IMR-90 (cell line): Measurements from ENCODE around the gene DOCK4. TPM values are rescaled to one million over a fixed set of nuclear protein-coding genes. Genes with fewer than 3 reads are reported as not detected.

Experiments
- ATAC-seq: fragments of 200-7000 bp; cut with Tn5 transposase; 2 replicates; pipeline ENCODE4 v1.9.1; 2020; ENCODE audit warnings: low read depth, mild to moderate bottlenecking, moderate library complexity
- BruUV-seq: library from RNA; stranded (reverse); fragments of 400-500 nt; replicated peaks from 2 replicates; lab custom pipeline; 2021; lab: Mats Ljungman, UMichigan
- CTCF ChIA-PET: fragments of 300-600 bp; formaldehyde crosslinking; extraction: SDS; loops from one replicate; lab custom pipeline; 2021; ENCODE audit warnings: antibody characterized with exemption; lab: Yijun Ruan, JAX
- POLR2A ChIA-PET: fragments of 300-600 bp; sonication (Branson Sonifier 250); formaldehyde crosslinking; loops from one replicate; lab custom pipeline; 2022; ENCODE audit warnings: antibody characterized with exemption; ENCODE audit not compliant: unreplicated experiment; lab: Charles Lee
- DNase-seq: peaks from one replicate; pipeline ENCODE4 v3.0.0; 2013
- H2AFZ ChIP-seq: replicated peaks from 2 replicates; pipeline ENCODE3; 2013; ENCODE audit warnings: low read length, mild to moderate bottlenecking; ENCODE audit not compliant: poor library complexity
- H2AK5ac ChIP-seq: 2 replicates; pipeline ENCODE4 v1.6.1; 2013; ENCODE audit warnings: low read depth, low read length, inconsistent platforms
- H2AK9ac ChIP-seq: replicated peaks from 2 replicates; pipeline ENCODE3; 2013; ENCODE audit warnings: mild to moderate bottlenecking, low read depth, low read length, moderate library complexity; ENCODE audit not compliant: poor library complexity
- H2BK120ac ChIP-seq: 2 replicates; pipeline ENCODE4 v1.6.1; 2013; ENCODE audit warnings: low read depth, low read length, inconsistent platforms
- H2BK15ac ChIP-seq: 3 replicates; pipeline ENCODE4 v1.6.1; 2013; ENCODE audit warnings: low read depth, low read length, inconsistent platforms
- H2BK20ac ChIP-seq: 2 replicates; pipeline ENCODE4 v1.6.1; 2013; ENCODE audit warnings: low read depth, mild to moderate bottlenecking, inconsistent platforms, low read length, moderate library complexity
- H2BK5ac ChIP-seq: 2 replicates; pipeline ENCODE4 v1.6.1; 2013; ENCODE audit warnings: mild to moderate bottlenecking, low read depth, low read length, inconsistent platforms; ENCODE audit not compliant: poor library complexity, severe bottlenecking
- H3K14ac ChIP-seq: replicated peaks from 2 replicates; pipeline ENCODE4 v1.6.1; 2013; ENCODE audit warnings: low read depth, low read length, inconsistent platforms
- H3K18ac ChIP-seq: 2 replicates; pipeline ENCODE4 v1.6.1; 2013; ENCODE audit warnings: low read depth, low read length, control low read depth
- H3K23ac ChIP-seq: 2 replicates; pipeline ENCODE4 v1.6.1; 2013; ENCODE audit warnings: low read depth, low read length, inconsistent platforms
- H3K27ac ChIP-seq: 2 replicates; pipeline ENCODE4 v1.5.1; 2013; ENCODE audit warnings: mild to moderate bottlenecking, control low read depth, low read length; ENCODE audit not compliant: insufficient read depth
- H3K27me3 ChIP-seq: 2 replicates; pipeline ENCODE4 v1.6.1; 2013; ENCODE audit warnings: low read length; ENCODE audit not compliant: control insufficient read depth, insufficient read depth
- H3K36me3 ChIP-seq: 2 replicates; pipeline ENCODE4 v1.6.1; 2013; ENCODE audit warnings: low read length, mixed read lengths; ENCODE audit not compliant: control insufficient read depth, insufficient read depth
- H3K4ac ChIP-seq: 2 replicates; pipeline ENCODE4 v1.6.1; 2013; ENCODE audit warnings: low read depth, low read length, inconsistent platforms
- H3K4me1 ChIP-seq: 2 replicates; pipeline ENCODE4 v1.6.1; 2013; ENCODE audit warnings: low read length, mixed read lengths; ENCODE audit not compliant: control insufficient read depth, insufficient read depth
- H3K4me2 ChIP-seq: 2 replicates; pipeline ENCODE4 v1.6.1; 2013; ENCODE audit warnings: low read depth, mild to moderate bottlenecking, control low read depth, low read length, moderate library complexity
- H3K4me3 ChIP-seq: 2 replicates; pipeline ENCODE4 v1.5.1; 2013; ENCODE audit warnings: low read depth, mild to moderate bottlenecking, control low read depth, low read length, moderate library complexity; ENCODE audit not compliant: insufficient read depth
- H3K56ac ChIP-seq: 2 replicates; pipeline ENCODE4 v1.6.1; 2013; ENCODE audit warnings: low read length, inconsistent platforms; ENCODE audit not compliant: insufficient read depth; ENCODE audit errors: extremely low read depth
- H3K79me1 ChIP-seq, 2 experiments: 2 replicates each; pipeline ENCODE4 v1.6.1; 2013; ENCODE audit warnings: low read length in 2 of 2, inconsistent platforms in 1 of 2, low read depth in 1 of 2
- H3K9ac ChIP-seq: 2 replicates; pipeline ENCODE4 v1.6.1; 2013; ENCODE audit warnings: low read depth, low read length, control low read depth
- H3K9me1 ChIP-seq: 2 replicates; pipeline ENCODE4 v1.6.1; 2013; ENCODE audit warnings: low read length, inconsistent platforms; ENCODE audit not compliant: insufficient read depth
- H3K9me3 ChIP-seq: 2 replicates; pipeline ENCODE4 v1.6.1; 2013; ENCODE audit warnings: low read length; ENCODE audit not compliant: control insufficient read depth, insufficient read depth
- H4K20me1 ChIP-seq: 2 replicates; pipeline ENCODE4 v1.6.1; 2013; ENCODE audit warnings: low read length, inconsistent platforms; ENCODE audit not compliant: insufficient read depth
- H4K5ac ChIP-seq: 2 replicates; pipeline ENCODE4 v1.6.1; 2013; ENCODE audit warnings: mild to moderate bottlenecking, low read depth, low read length, control low read depth
- H4K8ac ChIP-seq, 2 experiments: 2 replicates each; pipeline ENCODE4 v1.6.1; 2013; ENCODE audit warnings: low read depth in 2 of 2, low read length in 2 of 2, control low read depth in 1 of 2, inconsistent platforms in 1 of 2
- H4K91ac ChIP-seq: 2 replicates; pipeline ENCODE4 v1.6.1; 2013; ENCODE audit warnings: low read depth, low read length, inconsistent platforms; ENCODE audit not compliant: insufficient read depth
- BHLHE40 ChIP-seq: fragments of 150-350 bp; IDR thresholded peaks from 2 replicates; pipeline ENCODE4 v1.6.1; 2016; ENCODE audit warnings: mild to moderate bottlenecking, low read depth, low read length
- CEBPB ChIP-seq: IDR thresholded peaks from 2 replicates; pipeline ENCODE4 v1.6.1; 2012; ENCODE audit warnings: low read depth, low read length, improper control_type of control experiment
- CHD1 ChIP-seq: IDR thresholded peaks from 2 replicates; pipeline ENCODE4 v1.6.1; 2012; ENCODE audit warnings: low read depth, low read length, improper control_type of control experiment
- CTCF ChIP-seq: conservative IDR thresholded peaks from 2 replicates; pipeline ENCODE4 v1.5.1; 2012; ENCODE audit warnings: mild to moderate bottlenecking, low read depth, low read length, improper control_type of control experiment
- FOS ChIP-seq: fragments of 150-350 bp; IDR thresholded peaks from 2 replicates; pipeline ENCODE4 v1.6.1; 2016; ENCODE audit warnings: low read depth, low read length
- MAFK ChIP-seq: IDR thresholded peaks from 2 replicates; pipeline ENCODE4 v1.6.1; 2012; ENCODE audit warnings: low read depth, low read length, improper control_type of control experiment
- MAZ ChIP-seq: IDR thresholded peaks from 2 replicates; pipeline ENCODE4 v1.6.1; 2012; ENCODE audit warnings: low read depth, mild to moderate bottlenecking, low read length, improper control_type of control experiment, moderate library complexity, borderline replicate concordance
- MXI1 ChIP-seq: IDR thresholded peaks from 2 replicates; pipeline ENCODE4 v1.6.1; 2012; ENCODE audit warnings: low read depth, mild to moderate bottlenecking, low read length, moderate library complexity, borderline replicate concordance
- NFE2L2 ChIP-seq: fragments of 150-350 bp; IDR thresholded peaks from 2 replicates; pipeline ENCODE4 v1.6.1; 2016; ENCODE audit warnings: low read depth, mild to moderate bottlenecking, low read length
- POLR2A ChIP-seq: IDR thresholded peaks from 2 replicates; pipeline ENCODE4 v1.6.1; 2012; ENCODE audit warnings: mild to moderate bottlenecking, low read depth, low read length
- RAD21 ChIP-seq: IDR thresholded peaks from 2 replicates; pipeline ENCODE4 v1.6.1; 2012; ENCODE audit warnings: low read length, improper control_type of control experiment
- RFX5 ChIP-seq: IDR thresholded peaks from 2 replicates; pipeline ENCODE4 v1.8.0; 2012; ENCODE audit warnings: low read depth, mild to moderate bottlenecking, low read length, moderate library complexity
- SMC3 ChIP-seq: fragments of 150-350 bp; IDR thresholded peaks from 2 replicates; pipeline ENCODE4 v1.6.1; 2016; ENCODE audit warnings: low read depth, mild to moderate bottlenecking, antibody characterized with exemption, low read length, moderate library complexity
- USF2 ChIP-seq: fragments of 150-350 bp; IDR thresholded peaks from 2 replicates; pipeline ENCODE4 v1.6.1; 2017; ENCODE audit warnings: mild to moderate bottlenecking, antibody characterized with exemption, low read length, low read depth
- WGBS, 2 experiments: methylation state at CpG; one replicate each; pipeline versions ENCODE4 v1.1.5 to v1.1.7; 2013; ENCODE audit warnings: missing lambda C conversion rate in 2 of 2; ENCODE audit not compliant: insufficient read length in 1 of 2; ENCODE audit errors: extremely low coverage in 2 of 2; 5-methylcytosine and 5-hydroxymethylcytosine counted together
- dilution Hi-C: fragments of 300-500 bp; cut with HindIII; formaldehyde crosslinking; loops from one replicate; pipeline ENCODE4 v1.14.3; 2018; ENCODE audit warnings: low sequenced_read_pairs; ENCODE audit not compliant: unreplicated experiment
- in situ Hi-C: fragments of 300-500 bp; cut with MboI; formaldehyde crosslinking; loops from 3 replicates; pipeline ENCODE4 v1.14.3; 2019; ENCODE audit warnings: low sequenced_read_pairs, inconsistent platforms, mixed read lengths
- intact Hi-C: fragments of 100-400 bp; cut with micrococcal nuclease; formaldehyde crosslinking; loops from 2 replicates; pipeline ENCODE4 v1.10.0; 2022
- polyA plus RNA-seq, 3 experiments: library from polyadenylated mRNA; depleted of rRNA; stranded (reverse); fragments of >200 nt; gene quantifications; 2 replicates each; pipeline ENCODE4 v1.2.3, GENCODE V29; 2012; ENCODE audit warnings: low replicate concordance in 1 of 3
- total RNA-seq: library from RNA; depleted of rRNA; stranded (reverse); fragments of >200 nt; gene quantifications from 2 replicates; pipeline ENCODE4 v1.2.3, GENCODE V29; 2012
- TF ChIP-seq, protein P1 (sequence below): fragments of 150-350 bp; IDR thresholded peaks from 2 replicates; pipeline ENCODE4 v1.6.1; 2016; ENCODE audit warnings: low read depth, mild to moderate bottlenecking, low read length, moderate library complexity, borderline replicate concordance

DOCK4 gene
- total and polyA plus RNA-seq, 2 of the 4 experiments (the other 2 are of a cell fraction) = 4.4 to 12.2 TPM

GRCh38 chr7:112072541-112073245 lies 133.5 kb downstream of the DOCK4 start:
- H3K18ac ChIP-seq = peak overlapping the region; percentile 22; the same call in 1 of the 2 replicates
- dilution Hi-C loops = no loop called here
- no peak for ATAC-seq
- TF ChIP-seq MAFK (no peak), RAD21 (no peak), RFX5 (no peak), MAZ (no peak), POLR2A (no peak), MXI1 (no peak), CTCF (no peak), CEBPB (no peak), USF2 (no peak), NFE2L2 (no peak), SMC3 (no peak), CHD1 (no peak), FOS (no peak), BHLHE40 (no peak)
- TF ChIP-seq, protein P1, sequence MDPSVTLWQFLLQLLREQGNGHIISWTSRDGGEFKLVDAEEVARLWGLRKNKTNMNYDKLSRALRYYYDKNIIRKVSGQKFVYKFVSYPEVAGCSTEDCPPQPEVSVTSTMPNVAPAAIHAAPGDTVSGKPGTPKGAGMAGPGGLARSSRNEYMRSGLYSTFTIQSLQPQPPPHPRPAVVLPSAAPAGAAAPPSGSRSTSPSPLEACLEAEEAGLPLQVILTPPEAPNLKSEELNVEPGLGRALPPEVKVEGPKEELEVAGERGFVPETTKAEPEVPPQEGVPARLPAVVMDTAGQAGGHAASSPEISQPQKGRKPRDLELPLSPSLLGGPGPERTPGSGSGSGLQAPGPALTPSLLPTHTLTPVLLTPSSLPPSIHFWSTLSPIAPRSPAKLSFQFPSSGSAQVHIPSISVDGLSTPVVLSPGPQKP = no peak

More at GRCh38 chr7:112072541-112073245, 133.5 kb downstream of the DOCK4 start:
- POLR2A ChIA-PET = no interaction called here
- in situ Hi-C loops (no loop called here), intact Hi-C loops (loop anchor here (10.0 kb wide), 1 partner anchor 342 kb away; no protein-coding TSS in a partner anchor)
- Histone ChIP-seq H3K9ac (no peak overlapping the region), H3K56ac (no peak overlapping the region), H3K4me3 (no peak overlapping the region), H2BK15ac (no peak overlapping the region), H2BK20ac (no peak overlapping the region), H3K4me2 (no peak overlapping the region), H4K5ac (no peak overlapping the region), H3K23ac (no peak overlapping the region), H3K36me3 (no peaks in the 10 kb centered on the region), H2AK5ac (no peak overlapping the region), H2AK9ac (no peak overlapping the region), H4K91ac (no peak overlapping the region), H3K9me3 (peaks cover 4% of the 10 kb centered on the region), H3K27ac (no peak overlapping the region), H3K79me1 (peaks cover 9 to 21% of the 10 kb centered on the region in 2 experiments; a peak in 2 of 4 replicates), H3K4ac (no peak overlapping the region), H4K20me1 (no peaks in the 10 kb centered on the region; the same call in 1 of the 2 replicates), H3K14ac (no peak overlapping the region), H3K9me1 (peaks cover 3% of the 10 kb centered on the region; the same call in 1 of the 2 replicates), H3K27me3 (no peaks in the 10 kb centered on the region), H2BK5ac (no peak overlapping the region), H2BK120ac (no peak overlapping the region), H4K8ac (no peak overlapping the region), H2AFZ (no peak overlapping the region), H3K4me1 (peaks cover 4% of the 10 kb centered on the region; the same call in 1 of the 2 replicates)
- no peak for DNase-seq
- no TSS peak for BruUV-seq
- CTCF ChIA-PET = no interaction called here
- 33% methylated on average over 1 of the region's 4 CpGs; no CpG with 5 or more reads in 1 of the 2 experiments for WGBS, 2 experiments
